ENCODE measurements around the gene PLXNA1. TPM values are rescaled to one million over a fixed set of nuclear protein-coding genes. Genes with fewer than 3 reads are reported as not detected.

The PLXNA1 gene
- total RNA-seq, 2 donors from 2014 or later = 3.4 to 7.9 TPM

- Mint-ChIP-seq H3K36me3 (no peaks in the 10 kb centered on the region), H3K27me3 (peaks cover 0 to 6% of the 10 kb centered on the region in 2 donors), H3K27ac (no peak overlapping the region), H3K4me1 (ENCODE audit: low read depth in 2 of 2) (peaks cover 9% of the 10 kb centered on the region in 2 donors), H3K9me3 (no peaks in the 10 kb centered on the region), H3K4me3 (no peak overlapping the region)
- no peak for DNase-seq (ENCODE audit: low spot score)
- ATAC-seq = no peak
Observed at GRCh38 chr3:126945171-126945721, 37.7 kb upstream of the PLXNA1 start.

- no peak for DNase-seq (ENCODE audit: low spot score)
- peak in 1 of 2 donors; percentile 50 for ATAC-seq
- Mint-ChIP-seq H3K4me1 (ENCODE audit: low read depth in 2 of 2) (peaks cover 9% of the 10 kb centered on the region in 2 donors), H3K27ac (no peak overlapping the region), H3K4me3 (no peak overlapping the region), H3K27me3 (peaks cover 0 to 6% of the 10 kb centered on the region in 2 donors), H3K36me3 (no peaks in the 10 kb centered on the region), H3K9me3 (no peaks in the 10 kb centered on the region)
Observed at GRCh38 chr3:126945891-126946290, 37.0 kb upstream of the PLXNA1 start.

DNA sequence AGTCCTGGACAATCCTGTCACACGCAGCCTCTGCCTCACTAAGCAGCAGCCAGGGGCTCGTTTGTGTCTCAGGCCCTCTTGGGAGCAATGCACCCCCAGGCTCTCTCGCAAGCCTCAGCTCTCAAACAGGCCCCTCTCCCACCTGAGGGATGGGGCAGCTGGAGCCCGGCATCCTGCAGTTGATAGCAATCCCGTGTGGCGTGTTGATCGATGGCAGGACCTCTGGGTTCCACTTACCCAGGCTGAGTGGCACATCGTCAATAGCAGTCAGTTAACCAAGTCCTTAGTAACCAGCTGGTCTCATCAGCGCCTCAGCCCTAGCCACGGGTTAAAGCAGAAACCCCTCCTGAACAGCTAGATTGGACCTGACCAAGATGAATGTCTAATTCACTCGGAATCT lies 36.5 kb upstream of the PLXNA1 start:
- H3K27ac Mint-ChIP-seq = no peak overlapping the region
- no peaks in the 10 kb centered on the region for H3K36me3 Mint-ChIP-seq
- H3K27me3 Mint-ChIP-seq = peaks cover 0 to 6% of the 10 kb centered on the region in 2 donors
- no peak overlapping the region for H3K4me3 Mint-ChIP-seq
- DNase-seq (ENCODE audit: low spot score) (no peak), ATAC-seq (no peak)
- H3K4me1 Mint-ChIP-seq (ENCODE audit: low read depth in 2 of 2) = peaks cover 9% of the 10 kb centered on the region in 2 donors
- no peaks in the 10 kb centered on the region for H3K9me3 Mint-ChIP-seq

DNA sequence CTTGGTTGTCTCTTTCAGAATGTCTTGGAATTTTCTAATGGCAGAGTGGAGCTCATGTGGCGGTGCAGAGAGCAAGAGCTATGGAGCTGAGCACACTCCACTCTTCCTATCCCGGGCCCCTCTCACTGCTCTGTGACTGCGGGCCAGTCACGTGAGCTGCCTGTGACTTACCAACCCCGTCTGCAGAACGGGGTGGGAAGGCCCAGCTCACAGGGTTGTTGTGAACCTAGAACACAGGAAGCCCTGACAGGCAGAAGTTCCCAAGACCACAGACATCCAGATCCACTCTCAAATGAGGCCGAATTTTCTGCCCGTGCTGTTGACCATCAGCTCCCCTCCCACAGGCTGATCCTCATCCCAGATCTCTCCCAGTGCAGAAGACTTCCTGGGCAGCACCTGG lies 35.5 kb upstream of the PLXNA1 start:
- Mint-ChIP-seq H3K4me3 (no peak overlapping the region), H3K9me3 (no peaks in the 10 kb centered on the region), H3K27me3 (peaks cover 0 to 6% of the 10 kb centered on the region in 2 donors), H3K27ac (no peak overlapping the region), H3K36me3 (no peaks in the 10 kb centered on the region), H3K4me1 (ENCODE audit: low read depth in 2 of 2) (peaks cover 5 to 9% of the 10 kb centered on the region in 2 donors)
- ATAC-seq = peak in 1 of 2 donors; percentile 7
- no peak for DNase-seq (ENCODE audit: low spot score)

DNA sequence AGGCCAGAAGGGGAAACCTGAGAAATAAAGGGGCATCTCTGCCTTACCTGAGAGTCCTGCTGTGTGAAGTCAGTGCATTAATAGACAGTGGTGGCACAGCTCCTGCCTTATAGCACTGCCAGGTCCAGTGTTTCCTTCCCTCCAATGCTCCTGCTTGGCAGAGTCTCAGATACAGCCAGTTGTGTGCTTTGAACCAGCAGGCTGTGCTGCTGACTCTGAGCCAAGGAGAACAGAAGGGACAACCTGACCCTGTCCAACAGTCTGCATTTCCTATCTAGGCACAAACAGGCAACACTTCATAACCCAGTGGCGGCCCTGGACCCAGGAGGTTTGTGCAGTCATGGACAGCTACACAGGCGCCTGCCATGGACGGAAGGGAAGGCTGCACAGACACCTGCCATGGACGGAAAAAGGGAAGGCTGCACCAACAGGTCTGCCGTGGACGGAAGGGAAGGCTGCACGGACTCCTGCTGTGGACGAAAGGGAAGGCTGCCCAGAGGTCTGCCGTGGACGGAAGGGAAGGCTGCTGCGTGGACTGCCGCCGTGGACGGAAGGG lies 33.9 kb upstream of the PLXNA1 start:
- DNase-seq (ENCODE audit: low spot score) (no peak), ATAC-seq (no peak)
- Mint-ChIP-seq H3K36me3 (no peaks in the 10 kb centered on the region), H3K4me1 (ENCODE audit: low read depth in 2 of 2) (peaks cover 2 to 9% of the 10 kb centered on the region in 2 donors), H3K27ac (no peak overlapping the region), H3K27me3 (peaks cover 0 to 3% of the 10 kb centered on the region in 2 donors), H3K9me3 (no peaks in the 10 kb centered on the region), H3K4me3 (no peak overlapping the region)

- Mint-ChIP-seq H3K4me1 (ENCODE audit: low read depth in 2 of 2) (peaks cover 0 to 2% of the 10 kb centered on the region in 2 donors), H3K4me3 (no peak overlapping the region), H3K27me3 (no peaks in the 10 kb centered on the region), H3K27ac (no peak overlapping the region), H3K36me3 (no peaks in the 10 kb centered on the region), H3K9me3 (no peaks in the 10 kb centered on the region)
- DNase-seq (ENCODE audit: low spot score) (peak; percentile 15), ATAC-seq (no peak)
Observed at GRCh38 chr3:126951561-126951960, 31.4 kb upstream of the PLXNA1 start.

- DNase-seq (ENCODE audit: low spot score) (peak; percentile 35), ATAC-seq (no peak)
- Mint-ChIP-seq H3K9me3 (no peaks in the 10 kb centered on the region), H3K36me3 (no peaks in the 10 kb centered on the region), H3K4me3 (no peak overlapping the region), H3K27ac (no peak overlapping the region), H3K27me3 (no peaks in the 10 kb centered on the region), H3K4me1 (ENCODE audit: low read depth in 2 of 2) (no peaks in the 10 kb centered on the region)
Observed at GRCh38 chr3:126952261-126952982, 30.5 kb upstream of the PLXNA1 start.

DNA sequence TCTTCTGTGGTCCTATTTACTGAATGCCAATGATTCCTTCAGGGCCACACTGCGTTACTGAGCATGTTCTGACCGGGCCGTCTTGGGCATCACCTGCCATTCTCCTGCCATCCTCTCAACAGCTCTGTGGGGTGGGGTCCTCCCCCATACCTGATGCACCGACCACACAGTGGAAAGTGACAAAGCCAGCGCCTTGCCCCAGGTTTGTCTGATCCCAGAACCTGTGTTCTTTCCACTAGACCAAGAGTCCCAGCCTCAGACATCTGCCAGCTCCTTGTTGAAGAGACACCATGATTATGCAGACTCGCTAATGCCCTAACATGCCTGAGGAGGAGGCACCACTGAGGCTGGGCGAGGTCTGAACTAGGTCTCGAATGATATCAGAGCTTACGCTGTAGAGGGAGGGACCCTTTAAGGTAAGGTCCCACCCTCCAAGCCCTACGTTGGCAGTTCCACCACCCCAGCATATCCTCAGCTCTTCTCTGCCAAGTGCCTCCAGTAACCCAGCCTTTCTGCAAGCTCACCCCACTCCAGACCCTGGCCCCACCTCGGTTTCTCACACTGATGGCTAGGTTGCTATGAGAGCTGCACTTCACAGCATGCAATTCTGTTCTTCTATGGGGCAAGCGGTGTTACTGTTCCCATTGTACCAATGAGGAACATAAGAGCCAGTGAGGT lies 29.8 kb upstream of the PLXNA1 start:
- Mint-ChIP-seq H3K27me3 (no peaks in the 10 kb centered on the region), H3K4me1 (ENCODE audit: low read depth in 2 of 2) (no peaks in the 10 kb centered on the region), H3K36me3 (no peaks in the 10 kb centered on the region), H3K4me3 (no peak overlapping the region), H3K9me3 (no peaks in the 10 kb centered on the region), H3K27ac (no peak overlapping the region)
- DNase-seq (ENCODE audit: low spot score) (peak; percentile 61), ATAC-seq (no peak)

DNA sequence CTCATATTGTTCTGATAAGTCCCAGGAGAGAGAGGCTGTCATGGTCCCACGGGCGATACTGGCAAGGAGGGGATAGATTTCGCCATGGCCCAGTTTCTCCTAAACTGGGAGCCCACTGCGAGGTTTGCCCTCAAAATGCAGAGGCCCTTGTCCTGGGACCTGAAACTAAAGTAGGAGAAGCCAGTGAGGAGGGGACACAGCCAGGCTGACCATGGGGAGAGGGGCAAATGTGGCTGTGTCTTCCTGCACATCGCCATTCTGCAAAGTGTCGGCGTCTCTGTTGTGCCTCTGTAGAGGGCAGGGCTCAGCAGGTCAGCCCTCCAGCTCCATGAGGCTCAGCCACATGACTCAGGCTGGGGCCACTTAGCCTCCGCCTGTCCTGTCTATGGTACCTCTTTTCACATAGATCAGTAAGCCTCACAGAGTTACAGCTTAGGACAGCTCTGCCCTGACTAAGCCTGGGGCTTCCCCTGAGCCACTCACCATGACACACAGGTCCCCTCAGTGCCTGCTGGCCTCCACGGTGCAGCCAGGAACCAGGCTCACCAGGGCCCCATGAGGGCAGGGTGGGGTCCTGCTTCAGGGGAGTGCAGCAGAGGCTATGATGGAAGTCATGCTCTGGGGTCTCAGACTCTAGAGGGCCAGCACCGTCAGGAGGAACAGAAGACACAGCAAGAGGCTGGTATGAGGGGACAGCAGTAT lies 28.6 kb upstream of the PLXNA1 start:
- no peak for DNase-seq (ENCODE audit: low spot score)
- no peaks in the 10 kb centered on the region for H3K4me1 Mint-ChIP-seq (ENCODE audit: low read depth in 2 of 2)
- no peaks in the 10 kb centered on the region for H3K9me3 Mint-ChIP-seq
- H3K4me3 Mint-ChIP-seq = no peak overlapping the region
- peak; percentile 48 to 55 for ATAC-seq
- H3K36me3 Mint-ChIP-seq = no peaks in the 10 kb centered on the region
- no peak overlapping the region for H3K27ac Mint-ChIP-seq
- no peaks in the 10 kb centered on the region for H3K27me3 Mint-ChIP-seq

GRCh38 chr3:126955004-126955790 lies 27.7 kb upstream of the PLXNA1 start:
- H3K36me3 Mint-ChIP-seq = no peaks in the 10 kb centered on the region
- no peak overlapping the region for H3K27ac Mint-ChIP-seq
- ATAC-seq (no peak), DNase-seq (ENCODE audit: low spot score) (no peak)
- H3K9me3 Mint-ChIP-seq = no peaks in the 10 kb centered on the region
- H3K4me3 Mint-ChIP-seq = no peak overlapping the region
- H3K4me1 Mint-ChIP-seq (ENCODE audit: low read depth in 2 of 2) = no peaks in the 10 kb centered on the region
- H3K27me3 Mint-ChIP-seq = no peaks in the 10 kb centered on the region

- Mint-ChIP-seq H3K36me3 (no peaks in the 10 kb centered on the region), H3K9me3 (no peaks in the 10 kb centered on the region), H3K27ac (no peak overlapping the region), H3K27me3 (no peaks in the 10 kb centered on the region), H3K4me3 (no peak overlapping the region), H3K4me1 (ENCODE audit: low read depth in 2 of 2) (no peaks in the 10 kb centered on the region)
- ATAC-seq (no peak), DNase-seq (ENCODE audit: low spot score) (no peak)
Observed at GRCh38 chr3:126956361-126956760, 26.6 kb upstream of the PLXNA1 start.

- Mint-ChIP-seq H3K4me1 (ENCODE audit: low read depth in 2 of 2) (no peaks in the 10 kb centered on the region), H3K4me3 (no peak overlapping the region), H3K27ac (no peak overlapping the region), H3K27me3 (no peaks in the 10 kb centered on the region), H3K9me3 (no peaks in the 10 kb centered on the region), H3K36me3 (no peaks in the 10 kb centered on the region)
- DNase-seq (ENCODE audit: low spot score) = peak; percentile 60
- no peak for ATAC-seq
Observed at GRCh38 chr3:126956866-126957650, 25.9 kb upstream of the PLXNA1 start.
